ENCODE results near the gene RPL10.

- TF ChIP-seq ATF1 (CRISPR knock-in tag; IDR thresholded peaks at IDR 0.05) (no peak), HBP1 (CRISPR knock-in tag; IDR thresholded peaks at IDR 0.05; ENCODE audit: low read depth) (no peak), MXI1 (IDR thresholded peaks at IDR 0.05; ENCODE audit: borderline replicate concordance, low read depth, low read length) (no peak), FOSL2 (CRISPR knock-in tag; IDR thresholded peaks at IDR 0.05) (no peak), MAFF (IDR thresholded peaks at IDR 0.05; ENCODE audit: low read depth, low read length) (no peak), CBX1 (IDR thresholded peaks at IDR 0.05; ENCODE audit: low read depth) (no peak)
Measured at GRCh38 chrX:154380787-154381186, 17.4 kb upstream of the RPL10 start.

Data from HepG2 (cell line).